ENCODE results near the gene RNF220. TPM values are rescaled to one million over a fixed set of nuclear protein-coding genes. Genes with fewer than 3 reads are reported as not detected.
A peak's percentile ranks its signal among the peaks of the same experiment; 100 is the strongest.

RNF220 gene
- total RNA-seq, 1 donor from 2014 or later, result 47.1 TPM

DNA sequence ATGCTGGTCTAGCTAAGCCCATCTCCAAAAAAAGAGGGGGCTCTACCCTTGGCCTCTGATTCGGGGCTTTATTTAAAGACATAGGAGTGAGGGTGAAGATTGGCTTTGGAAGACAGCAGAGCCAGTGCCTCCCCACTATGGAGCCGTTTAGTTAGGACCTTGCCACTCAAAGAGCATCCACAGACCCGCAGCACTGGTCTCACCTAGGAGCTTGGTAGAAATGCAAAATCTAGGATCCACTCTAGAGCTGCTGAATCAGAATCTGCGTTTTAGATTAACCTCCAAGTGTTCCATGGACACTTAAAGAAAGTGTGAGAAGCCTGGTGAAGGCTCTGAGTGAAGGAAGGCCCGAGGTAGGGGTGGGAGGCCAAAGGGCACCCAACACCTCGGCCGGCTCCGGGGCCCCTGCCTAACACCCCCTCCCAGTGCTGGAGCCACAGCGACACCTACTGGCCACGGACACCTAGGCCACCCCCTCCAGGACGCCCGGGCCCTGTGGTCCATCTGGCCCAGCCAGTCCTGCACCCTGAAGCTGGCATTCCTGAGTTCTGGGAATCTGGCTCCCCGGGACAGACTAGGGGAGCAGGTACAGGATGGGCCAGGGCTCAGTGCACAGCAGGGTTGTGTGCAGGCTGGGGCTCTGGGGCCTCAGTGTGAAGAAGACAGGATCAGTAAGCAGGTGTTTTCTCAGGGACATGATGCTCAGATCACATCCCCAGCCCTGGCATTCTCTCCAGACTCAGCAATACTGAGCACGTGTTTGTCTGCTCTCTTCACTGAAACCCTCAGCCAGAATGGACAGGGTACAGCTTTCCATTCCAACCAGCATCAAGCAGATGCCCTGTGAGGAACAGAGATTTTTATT, 190.0 kb downstream of the RNF220 start:
- Histone ChIP-seq H3K36me3 (ENCODE audit: insufficient read depth, low read length) (no peaks in the 10 kb centered on the region), H3K79me2 (ENCODE audit: insufficient read depth, low read length) (no peaks in the 10 kb centered on the region), H3K27me3 (ENCODE audit: insufficient read depth, low read length) (peaks cover 14% of the 10 kb centered on the region), H3K4me2 (ENCODE audit: low read length) (no peak overlapping the region), H3K27ac (ENCODE audit: low read depth, low read length) (no peak overlapping the region), H3K9ac (ENCODE audit: low read length) (no peak overlapping the region), H3K9me3 (ENCODE audit: insufficient read depth, low read depth, low read length) (no peaks in the 10 kb centered on the region), H3K4me1 (ENCODE audit: insufficient read depth, low read length) (no peaks in the 10 kb centered on the region), H3K4me3 (ENCODE audit: insufficient read depth, low read depth, low read length) (no peak overlapping the region), H4K20me1 (ENCODE audit: insufficient read depth, low read length) (no peaks in the 10 kb centered on the region), H2AFZ (ENCODE audit: low read depth, low read length) (no peak overlapping the region)
- DNase-seq (ENCODE audit: low read depth) (no peak), FAIRE-seq (no peak)
- Mint-ChIP-seq H3K4me3 (ENCODE audit: unreplicated experiment) (no peak overlapping the region), H3K9me3 (ENCODE audit: unreplicated experiment) (peaks cover 2% of the 10 kb centered on the region), H3K36me3 (ENCODE audit: low read depth, unreplicated experiment) (no peaks in the 10 kb centered on the region), H3K4me1 (ENCODE audit: low read depth, unreplicated experiment) (peaks cover 4% of the 10 kb centered on the region), H3K27me3 (ENCODE audit: low read depth, unreplicated experiment) (peaks cover 26% of the 10 kb centered on the region), H3K27ac (ENCODE audit: unreplicated experiment) (no peak overlapping the region)
- TF ChIP-seq EZH2 (IDR thresholded peaks at IDR 0.05; ENCODE audit: insufficient read depth, low read length), result no peak
- TF ChIP-seq, protein P1, sequence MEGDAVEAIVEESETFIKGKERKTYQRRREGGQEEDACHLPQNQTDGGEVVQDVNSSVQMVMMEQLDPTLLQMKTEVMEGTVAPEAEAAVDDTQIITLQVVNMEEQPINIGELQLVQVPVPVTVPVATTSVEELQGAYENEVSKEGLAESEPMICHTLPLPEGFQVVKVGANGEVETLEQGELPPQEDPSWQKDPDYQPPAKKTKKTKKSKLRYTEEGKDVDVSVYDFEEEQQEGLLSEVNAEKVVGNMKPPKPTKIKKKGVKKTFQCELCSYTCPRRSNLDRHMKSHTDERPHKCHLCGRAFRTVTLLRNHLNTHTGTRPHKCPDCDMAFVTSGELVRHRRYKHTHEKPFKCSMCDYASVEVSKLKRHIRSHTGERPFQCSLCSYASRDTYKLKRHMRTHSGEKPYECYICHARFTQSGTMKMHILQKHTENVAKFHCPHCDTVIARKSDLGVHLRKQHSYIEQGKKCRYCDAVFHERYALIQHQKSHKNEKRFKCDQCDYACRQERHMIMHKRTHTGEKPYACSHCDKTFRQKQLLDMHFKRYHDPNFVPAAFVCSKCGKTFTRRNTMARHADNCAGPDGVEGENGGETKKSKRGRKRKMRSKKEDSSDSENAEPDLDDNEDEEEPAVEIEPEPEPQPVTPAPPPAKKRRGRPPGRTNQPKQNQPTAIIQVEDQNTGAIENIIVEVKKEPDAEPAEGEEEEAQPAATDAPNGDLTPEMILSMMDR (IDR thresholded peaks at IDR 0.05; ENCODE audit: insufficient read depth, low read depth, low read length), result peak; percentile 71

DNA sequence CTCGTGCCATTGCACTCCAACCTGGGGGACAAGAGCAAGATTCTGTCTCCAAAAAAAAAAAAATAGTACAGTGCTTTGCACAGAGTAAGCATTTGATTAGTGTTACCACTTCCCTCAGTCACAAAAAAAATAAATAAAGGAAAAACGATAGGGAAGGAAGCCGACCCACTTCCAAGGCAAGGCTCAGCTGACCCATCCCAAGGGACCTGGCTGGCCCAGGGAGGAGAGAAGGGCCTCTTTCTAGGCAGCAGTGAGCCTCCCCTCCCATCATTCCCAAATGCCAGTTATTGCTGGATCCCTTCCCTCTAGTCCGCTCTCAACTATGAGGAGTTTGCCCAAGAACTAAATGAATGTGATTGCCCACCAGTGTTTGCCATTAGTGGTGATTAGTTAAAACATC, 191.5 kb downstream of the RNF220 start:
- FAIRE-seq (no peak), DNase-seq (ENCODE audit: low read depth) (no peak)
- Histone ChIP-seq H3K27ac (ENCODE audit: low read depth, low read length) (no peak overlapping the region), H3K9ac (ENCODE audit: low read length) (no peak overlapping the region), H3K27me3 (ENCODE audit: insufficient read depth, low read length) (peaks cover 24% of the 10 kb centered on the region), H3K4me3 (ENCODE audit: insufficient read depth, low read depth, low read length) (no peak overlapping the region), H3K4me1 (ENCODE audit: insufficient read depth, low read length) (no peaks in the 10 kb centered on the region), H2AFZ (ENCODE audit: low read depth, low read length) (no peak overlapping the region), H3K36me3 (ENCODE audit: insufficient read depth, low read length) (no peaks in the 10 kb centered on the region), H4K20me1 (ENCODE audit: insufficient read depth, low read length) (no peaks in the 10 kb centered on the region), H3K9me3 (ENCODE audit: insufficient read depth, low read depth, low read length) (no peaks in the 10 kb centered on the region), H3K79me2 (ENCODE audit: insufficient read depth, low read length) (no peaks in the 10 kb centered on the region), H3K4me2 (ENCODE audit: low read length) (no peak overlapping the region)
- Mint-ChIP-seq H3K4me3 (ENCODE audit: unreplicated experiment) (peak overlapping the region; percentile 65), H3K4me1 (ENCODE audit: low read depth, unreplicated experiment) (peaks cover 4% of the 10 kb centered on the region), H3K27me3 (ENCODE audit: low read depth, unreplicated experiment) (peaks cover 24% of the 10 kb centered on the region), H3K9me3 (ENCODE audit: unreplicated experiment) (no peaks in the 10 kb centered on the region), H3K36me3 (ENCODE audit: low read depth, unreplicated experiment) (no peaks in the 10 kb centered on the region), H3K27ac (ENCODE audit: unreplicated experiment) (no peak overlapping the region)
- TF ChIP-seq, protein P1 (IDR thresholded peaks at IDR 0.05; ENCODE audit: insufficient read depth, low read depth, low read length), result no peak
- TF ChIP-seq EZH2 (IDR thresholded peaks at IDR 0.05; ENCODE audit: insufficient read depth, low read length), result no peak

DNA sequence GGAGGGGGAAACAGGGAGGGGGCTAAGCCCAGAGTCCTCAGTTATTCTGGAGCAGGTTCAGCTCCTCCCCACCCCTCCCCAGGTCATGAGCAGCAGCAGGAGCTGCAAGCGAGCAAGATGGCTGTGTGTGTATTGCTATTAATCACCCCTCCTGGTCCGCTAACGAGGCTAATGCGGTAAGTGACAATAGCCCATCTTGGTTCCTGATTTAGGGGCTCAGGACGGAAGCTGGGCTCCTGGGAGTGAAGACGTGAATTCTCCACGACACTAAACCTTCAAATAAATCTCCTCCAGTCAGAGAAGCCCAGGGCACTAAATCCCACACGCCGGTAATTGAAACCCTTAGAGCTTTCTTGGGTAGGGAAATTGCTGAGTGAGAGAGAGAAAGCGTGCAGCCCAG, 193.1 kb downstream of the RNF220 start:
- no peaks in the 10 kb centered on the region for H3K9me3 ChIP-seq (ENCODE audit: insufficient read depth, low read depth, low read length)
- H3K4me1 Mint-ChIP-seq (ENCODE audit: low read depth, unreplicated experiment), result no peaks in the 10 kb centered on the region
- H3K4me3 Mint-ChIP-seq (ENCODE audit: unreplicated experiment), result no peak overlapping the region
- peaks cover 24% of the 10 kb centered on the region for H3K27me3 Mint-ChIP-seq (ENCODE audit: low read depth, unreplicated experiment)
- H3K79me2 ChIP-seq (ENCODE audit: insufficient read depth, low read length), result no peaks in the 10 kb centered on the region
- no peak overlapping the region for H2AFZ ChIP-seq (ENCODE audit: low read depth, low read length)
- H4K20me1 ChIP-seq (ENCODE audit: insufficient read depth, low read length), result no peaks in the 10 kb centered on the region
- H3K4me2 ChIP-seq (ENCODE audit: low read length), result no peak overlapping the region
- FAIRE-seq (no peak), DNase-seq (ENCODE audit: low read depth) (no peak)
- H3K27ac Mint-ChIP-seq (ENCODE audit: unreplicated experiment), result no peak overlapping the region
- peaks cover 36% of the 10 kb centered on the region for H3K27me3 ChIP-seq (ENCODE audit: insufficient read depth, low read length)
- TF ChIP-seq, protein P1 (IDR thresholded peaks at IDR 0.05; ENCODE audit: insufficient read depth, low read depth, low read length), result no peak
- no peak for TF ChIP-seq EZH2 (IDR thresholded peaks at IDR 0.05; ENCODE audit: insufficient read depth, low read length)
- no peaks in the 10 kb centered on the region for H3K36me3 Mint-ChIP-seq (ENCODE audit: low read depth, unreplicated experiment)
- no peak overlapping the region for H3K27ac ChIP-seq (ENCODE audit: low read depth, low read length)
- no peak overlapping the region for H3K4me3 ChIP-seq (ENCODE audit: insufficient read depth, low read depth, low read length)
- H3K9ac ChIP-seq (ENCODE audit: low read length), result no peak overlapping the region
- no peaks in the 10 kb centered on the region for H3K36me3 ChIP-seq (ENCODE audit: insufficient read depth, low read length)
- H3K4me1 ChIP-seq (ENCODE audit: insufficient read depth, low read length), result no peaks in the 10 kb centered on the region
- no peaks in the 10 kb centered on the region for H3K9me3 Mint-ChIP-seq (ENCODE audit: unreplicated experiment)

Measured in astrocyte (in vitro differentiated cells and primary cell).